Measurements from ENCODE around the gene LSS. TPM values are rescaled to one million over a fixed set of nuclear protein-coding genes. Genes with fewer than 3 reads are reported as not detected.
A peak's percentile ranks its signal among the peaks of the same experiment; 100 is the strongest.
"Not testable (repeated sequence)": the region's sequence is repeated elsewhere in the genome, so short reads cannot be mapped to it uniquely, and the experiment has no call there.

The LSS gene
- total RNA-seq, 1 donor from 2014 or later = 99.0 TPM

GRCh38 chr21:46151261-46151988 is 77.1 kb downstream of the LSS start:
- CTCF ChIA-PET = no interaction called here
- intact Hi-C loops (cut with micrococcal nuclease) = no loop called here
- no peak for TF ChIP-seq CTCF (IDR thresholded peaks at IDR 0.05)

GRCh38 chr21:46150491-46151121 is 78.0 kb downstream of the LSS start:
- CTCF ChIA-PET = no interaction called here
- ATAC-seq (ENCODE audit: low read depth) (no peak), DNase-seq (no peak)
- Mint-ChIP-seq H3K27me3 (no peaks in the 10 kb centered on the region), H3K9me3 (no peaks in the 10 kb centered on the region), H3K4me1 (peaks cover 2% of the 10 kb centered on the region), H3K27ac (no peak overlapping the region), H3K36me3 (ENCODE audit: low read depth) (no peaks in the 10 kb centered on the region), H3K4me3 (no peak overlapping the region)
- no peak for TF ChIP-seq CTCF (IDR thresholded peaks at IDR 0.05)
- intact Hi-C loops (cut with micrococcal nuclease) = no loop called here
- POLR2A ChIA-PET = no interaction called here

More at GRCh38 chr21:46151261-46151988, 77.1 kb downstream of the LSS start:
- Mint-ChIP-seq H3K27me3 (no peaks in the 10 kb centered on the region), H3K9me3 (no peaks in the 10 kb centered on the region), H3K4me1 (peaks cover 2% of the 10 kb centered on the region), H3K27ac (no peak overlapping the region), H3K36me3 (ENCODE audit: low read depth) (no peaks in the 10 kb centered on the region), H3K4me3 (no peak overlapping the region)
- DNase-seq = peak; percentile 11
- POLR2A ChIA-PET = no interaction called here
- no peak for ATAC-seq (ENCODE audit: low read depth)

DNA sequence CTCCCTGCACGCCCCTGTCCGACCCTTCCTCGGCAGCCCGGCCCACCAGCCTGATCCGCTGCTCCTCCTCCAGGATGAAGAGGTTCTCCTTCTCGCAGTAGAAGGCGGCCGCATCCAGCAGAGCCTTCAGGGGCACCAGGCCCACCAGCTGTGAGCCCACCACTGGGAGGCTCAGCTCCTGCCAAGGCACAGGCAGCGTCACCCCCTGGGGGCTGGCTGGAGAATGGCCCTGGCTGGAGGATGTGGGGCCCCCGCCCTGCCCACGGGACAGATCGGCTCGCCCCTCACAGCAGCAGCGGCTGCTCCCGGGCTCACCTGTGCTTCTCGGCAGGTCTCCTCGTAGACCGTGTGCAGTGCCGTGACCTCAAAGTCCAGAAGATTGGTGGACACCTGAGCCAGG is 78.5 kb downstream of the LSS start:
- intact Hi-C loops (cut with micrococcal nuclease) = no loop called here
- ChIA-PET POLR2A (no interaction called here), CTCF (no interaction called here)
- Mint-ChIP-seq H3K4me1 (peaks cover 2% of the 10 kb centered on the region), H3K27me3 (no peaks in the 10 kb centered on the region), H3K36me3 (ENCODE audit: low read depth) (no peaks in the 10 kb centered on the region), H3K27ac (no peak overlapping the region), H3K4me3 (no peak overlapping the region), H3K9me3 (no peaks in the 10 kb centered on the region)
- DNase-seq = no peak
- TF ChIP-seq CTCF (IDR thresholded peaks at IDR 0.05) = no peak
- no peak for ATAC-seq (ENCODE audit: low read depth)

- no peaks in the 10 kb centered on the region for H3K9me3 Mint-ChIP-seq
- H3K27me3 Mint-ChIP-seq = no peaks in the 10 kb centered on the region
- DNase-seq (no peak), ATAC-seq (ENCODE audit: low read depth) (no peak)
- ChIA-PET POLR2A (interaction anchor here (0.8 kb wide), 1 partner anchor 327 kb away, joined by 3 read pairs; no protein-coding TSS in a partner anchor), CTCF (no interaction called here)
- no peaks in the 10 kb centered on the region for H3K36me3 Mint-ChIP-seq (ENCODE audit: low read depth)
- no peak overlapping the region for H3K4me3 Mint-ChIP-seq
- TF ChIP-seq CTCF (IDR thresholded peaks at IDR 0.05) = no peak
- intact Hi-C loops (cut with micrococcal nuclease) = loop anchor here (5.0 to 10.0 kb wide), 2 partner anchors 105 to 177 kb away; no protein-coding TSS in a partner anchor
- peaks cover 2% of the 10 kb centered on the region for H3K4me1 Mint-ChIP-seq
- H3K27ac Mint-ChIP-seq = no peak overlapping the region
These were observed 79.2 kb downstream of the LSS start for GRCh38 chr21:46149205-46149901.

- intact Hi-C loops (cut with micrococcal nuclease) = loop anchor here (5.0 to 10.0 kb wide), 2 partner anchors 107 to 176 kb away; no protein-coding TSS in a partner anchor
- DNase-seq (no peak), ATAC-seq (ENCODE audit: low read depth) (no peak)
- Mint-ChIP-seq H3K9me3 (no peaks in the 10 kb centered on the region), H3K27ac (no peak overlapping the region), H3K4me1 (peaks cover 7% of the 10 kb centered on the region), H3K36me3 (ENCODE audit: low read depth) (no peaks in the 10 kb centered on the region), H3K27me3 (no peaks in the 10 kb centered on the region), H3K4me3 (no peak overlapping the region)
- no peak for TF ChIP-seq CTCF (IDR thresholded peaks at IDR 0.05)
- ChIA-PET POLR2A (no interaction called here), CTCF (no interaction called here)
These were observed 80.5 kb downstream of the LSS start for GRCh38 chr21:46148106-46148505.

DNA sequence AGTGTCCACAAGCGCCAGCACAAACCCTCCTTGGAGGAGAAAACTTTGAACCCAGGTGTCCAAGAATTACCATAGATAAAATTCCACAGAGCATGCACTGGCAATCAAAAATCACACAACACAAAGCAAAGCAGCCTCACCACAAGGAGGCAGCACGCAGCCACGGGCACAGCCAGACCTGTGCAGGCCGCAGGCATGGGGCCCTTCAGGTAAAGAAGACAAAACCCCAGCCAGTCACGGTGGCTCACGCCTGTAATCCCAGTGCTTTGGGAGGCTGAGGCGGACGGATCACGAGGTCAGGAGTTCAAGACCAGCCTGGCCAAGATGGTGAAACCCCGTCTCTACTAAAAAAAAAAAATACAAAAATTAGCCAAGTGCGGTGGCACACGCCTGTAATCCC is 81.1 kb downstream of the LSS start:
- ATAC-seq (ENCODE audit: low read depth); DNase-seq; H3K4me3 Mint-ChIP-seq; H3K4me1 Mint-ChIP-seq; H3K27me3 Mint-ChIP-seq; H3K27ac Mint-ChIP-seq; POLR2A ChIA-PET; H3K36me3 Mint-ChIP-seq (ENCODE audit: low read depth); H3K9me3 Mint-ChIP-seq; CTCF ChIA-PET: not testable (repeated sequence)
- intact Hi-C loops (cut with micrococcal nuclease) = loop anchor here (5.0 to 10.0 kb wide), 2 partner anchors 107 to 175 kb away; no protein-coding TSS in a partner anchor
